ENCODE measurements around the gene ARL3. TPM values are rescaled to one million over a fixed set of nuclear protein-coding genes. Genes with fewer than 3 reads are reported as not detected.
"Not testable (repeated sequence)": the region's sequence is repeated elsewhere in the genome, so short reads cannot be mapped to it uniquely, and the experiment has no call there.

Gene ARL3
- total and polyA plus RNA-seq, 2 donors (not counting 1 experiment from before 2014, with no cell fraction given): 10.6 to 22.9 TPM

- Histone ChIP-seq H3K27ac (ENCODE audit: insufficient read depth, low read length) (no peak overlapping the region), H3K79me2 (ENCODE audit: control insufficient read depth, insufficient read depth, low read length) (peaks cover 5% of the 10 kb centered on the region), H2AFZ (ENCODE audit: low read length) (no peak overlapping the region), H3K9me3 (ENCODE audit: control insufficient read depth, insufficient read depth, low read depth, low read length) (no peaks in the 10 kb centered on the region), H3K4me3 (replicated peaks in 1 of 4; ENCODE audit: control extremely low read depth in 1 of 4, insufficient read depth in 1 of 4, low read depth in 3 of 4, low read length in 4 of 4) (no peak overlapping the region), H3K4me1 (ENCODE audit: control insufficient read depth, extremely low read depth, insufficient read depth, low read length) (peaks cover 8% of the 10 kb centered on the region), H3K4me2 (ENCODE audit: extremely low read depth, insufficient read depth, low read length) (no peak overlapping the region), H4K20me1 (ENCODE audit: control insufficient read depth, extremely low read depth, insufficient read depth, low read length) (no peaks in the 10 kb centered on the region), H3K36me3 (ENCODE audit: control insufficient read depth, insufficient read depth, low read length) (peaks cover 1% of the 10 kb centered on the region), H3K9ac (ENCODE audit: insufficient read depth, low read length) (no peak overlapping the region), H3K27me3 (ENCODE audit: control insufficient read depth, insufficient read depth, low read length) (no peaks in the 10 kb centered on the region)
- TF ChIP-seq EZH2 (IDR thresholded peaks at IDR 0.05; ENCODE audit: low read length, missing control alignments): no peak
- TF ChIP-seq CTCF (conservative IDR thresholded peaks at IDR 0.05 in 1 of 2, IDR thresholded peaks at IDR 0.05 in 1 of 2; ENCODE audit: low read depth in 1 of 2, low read length in 2 of 2): no peak
- no peak for DNase-seq (ENCODE audit: low read depth in 2 of 2)
These were observed 12.9 kb downstream of the ARL3 start for GRCh38 chr10:102701272-102701671.

- Histone ChIP-seq H3K27ac (ENCODE audit: insufficient read depth, low read length) (no peak overlapping the region), H3K9me3 (ENCODE audit: control insufficient read depth, insufficient read depth, low read depth, low read length) (no peaks in the 10 kb centered on the region), H2AFZ (ENCODE audit: low read length) (no peak overlapping the region), H4K20me1 (ENCODE audit: control insufficient read depth, extremely low read depth, insufficient read depth, low read length) (no peaks in the 10 kb centered on the region), H3K36me3 (ENCODE audit: control insufficient read depth, insufficient read depth, low read length) (peaks cover 1% of the 10 kb centered on the region), H3K4me1 (ENCODE audit: control insufficient read depth, extremely low read depth, insufficient read depth, low read length) (no peaks in the 10 kb centered on the region), H3K79me2 (ENCODE audit: control insufficient read depth, insufficient read depth, low read length) (no peaks in the 10 kb centered on the region), H3K27me3 (ENCODE audit: control insufficient read depth, insufficient read depth, low read length) (no peaks in the 10 kb centered on the region), H3K4me3 (replicated peaks in 1 of 4; ENCODE audit: control extremely low read depth in 1 of 4, insufficient read depth in 1 of 4, low read depth in 3 of 4, low read length in 4 of 4) (no peak overlapping the region), H3K9ac (ENCODE audit: insufficient read depth, low read length) (no peak overlapping the region), H3K4me2 (ENCODE audit: extremely low read depth, insufficient read depth, low read length) (no peak overlapping the region)
- no peak for DNase-seq (ENCODE audit: low read depth in 2 of 2)
- TF ChIP-seq EZH2 (IDR thresholded peaks at IDR 0.05; ENCODE audit: low read length, missing control alignments): no peak
- no peak for TF ChIP-seq CTCF (conservative IDR thresholded peaks at IDR 0.05 in 1 of 2, IDR thresholded peaks at IDR 0.05 in 1 of 2; ENCODE audit: low read depth in 1 of 2, low read length in 2 of 2)
These were observed 15.3 kb downstream of the ARL3 start for GRCh38 chr10:102698894-102699293.

GRCh38 chr10:102696736-102697135 lies 17.5 kb downstream of the ARL3 start:
- H3K4me3 ChIP-seq (replicated peaks in 1 of 4; ENCODE audit: control extremely low read depth in 1 of 4, insufficient read depth in 1 of 4, low read depth in 3 of 4, low read length in 4 of 4): no peak overlapping the region
- H3K9ac ChIP-seq (ENCODE audit: insufficient read depth, low read length): no peak overlapping the region
- no peaks in the 10 kb centered on the region for H3K27me3 ChIP-seq (ENCODE audit: control insufficient read depth, insufficient read depth, low read length)
- TF ChIP-seq EZH2 (IDR thresholded peaks at IDR 0.05; ENCODE audit: low read length, missing control alignments) (no peak), CTCF (conservative IDR thresholded peaks at IDR 0.05 in 1 of 2, IDR thresholded peaks at IDR 0.05 in 1 of 2; ENCODE audit: low read depth in 1 of 2, low read length in 2 of 2) (no peak)
- peaks cover 1% of the 10 kb centered on the region for H3K36me3 ChIP-seq (ENCODE audit: control insufficient read depth, insufficient read depth, low read length)
- no peaks in the 10 kb centered on the region for H3K4me1 ChIP-seq (ENCODE audit: control insufficient read depth, extremely low read depth, insufficient read depth, low read length)
- H3K27ac ChIP-seq (ENCODE audit: insufficient read depth, low read length): no peak overlapping the region
- no peak overlapping the region for H2AFZ ChIP-seq (ENCODE audit: low read length)
- no peak overlapping the region for H3K4me2 ChIP-seq (ENCODE audit: extremely low read depth, insufficient read depth, low read length)
- no peak for DNase-seq (ENCODE audit: low read depth in 2 of 2)
- no peaks in the 10 kb centered on the region for H4K20me1 ChIP-seq (ENCODE audit: control insufficient read depth, extremely low read depth, insufficient read depth, low read length)
- H3K9me3 ChIP-seq (ENCODE audit: control insufficient read depth, insufficient read depth, low read depth, low read length): no peaks in the 10 kb centered on the region
- H3K79me2 ChIP-seq (ENCODE audit: control insufficient read depth, insufficient read depth, low read length): no peaks in the 10 kb centered on the region

GRCh38 chr10:102695401-102695800 lies 18.8 kb downstream of the ARL3 start:
- not testable (repeated sequence) for H4K20me1 ChIP-seq (ENCODE audit: control insufficient read depth, extremely low read depth, insufficient read depth, low read length); DNase-seq (ENCODE audit: low read depth in 2 of 2)

More at GRCh38 chr10:102695401-102695800, 18.8 kb downstream of the ARL3 start:
- not testable (repeated sequence) for H3K27ac ChIP-seq (ENCODE audit: insufficient read depth, low read length); H3K4me2 ChIP-seq (ENCODE audit: extremely low read depth, insufficient read depth, low read length); H3K9me3 ChIP-seq (ENCODE audit: control insufficient read depth, insufficient read depth, low read depth, low read length); H3K36me3 ChIP-seq (ENCODE audit: control insufficient read depth, insufficient read depth, low read length); H3K27me3 ChIP-seq (ENCODE audit: control insufficient read depth, insufficient read depth, low read length); H3K9ac ChIP-seq (ENCODE audit: insufficient read depth, low read length); H3K4me1 ChIP-seq (ENCODE audit: control insufficient read depth, extremely low read depth, insufficient read depth, low read length); H2AFZ ChIP-seq (ENCODE audit: low read length); H3K4me3 ChIP-seq (replicated peaks in 1 of 4; ENCODE audit: control extremely low read depth in 1 of 4, insufficient read depth in 1 of 4, low read depth in 3 of 4, low read length in 4 of 4); H3K79me2 ChIP-seq (ENCODE audit: control insufficient read depth, insufficient read depth, low read length)
